Ovary (tissue), 3 donors: ENCODE results near the gene SLC29A1.

ENCODE experiments used
- POLR2A ChIP-seq: fragments of 450-650 bp; IDR thresholded peaks from one replicate; pipeline ENCODE4 v1.6.1; 2017; ENCODE audit warnings: antibody characterized with exemption, mild to moderate bottlenecking, moderate library complexity
- TF ChIP-seq, protein P1 (sequence below), 3 donors: fragments of 450-650 bp in 2 of 3; fragments of 200-600 bp in 1 of 3; IDR thresholded peaks; one replicate each; pipeline versions ENCODE4 v1.5.1 to v1.8.0; 2016 to 2022; ENCODE audit warnings: antibody characterized with exemption in 3 of 3, mild to moderate bottlenecking in 1 of 3
- donor health status: DM: no; HTN: no; CAD: no.

- TF ChIP-seq POLR2A, result no peak
- TF ChIP-seq, protein P1, sequence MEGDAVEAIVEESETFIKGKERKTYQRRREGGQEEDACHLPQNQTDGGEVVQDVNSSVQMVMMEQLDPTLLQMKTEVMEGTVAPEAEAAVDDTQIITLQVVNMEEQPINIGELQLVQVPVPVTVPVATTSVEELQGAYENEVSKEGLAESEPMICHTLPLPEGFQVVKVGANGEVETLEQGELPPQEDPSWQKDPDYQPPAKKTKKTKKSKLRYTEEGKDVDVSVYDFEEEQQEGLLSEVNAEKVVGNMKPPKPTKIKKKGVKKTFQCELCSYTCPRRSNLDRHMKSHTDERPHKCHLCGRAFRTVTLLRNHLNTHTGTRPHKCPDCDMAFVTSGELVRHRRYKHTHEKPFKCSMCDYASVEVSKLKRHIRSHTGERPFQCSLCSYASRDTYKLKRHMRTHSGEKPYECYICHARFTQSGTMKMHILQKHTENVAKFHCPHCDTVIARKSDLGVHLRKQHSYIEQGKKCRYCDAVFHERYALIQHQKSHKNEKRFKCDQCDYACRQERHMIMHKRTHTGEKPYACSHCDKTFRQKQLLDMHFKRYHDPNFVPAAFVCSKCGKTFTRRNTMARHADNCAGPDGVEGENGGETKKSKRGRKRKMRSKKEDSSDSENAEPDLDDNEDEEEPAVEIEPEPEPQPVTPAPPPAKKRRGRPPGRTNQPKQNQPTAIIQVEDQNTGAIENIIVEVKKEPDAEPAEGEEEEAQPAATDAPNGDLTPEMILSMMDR (IDR thresholded peaks at IDR 0.05), result no peak
Measured at GRCh38 chr6:44269921-44270525, 46.6 kb downstream of the SLC29A1 start, which contains the start of gene TMEM151B.
